Measurements from ENCODE around the gene RAB31.

DNA sequence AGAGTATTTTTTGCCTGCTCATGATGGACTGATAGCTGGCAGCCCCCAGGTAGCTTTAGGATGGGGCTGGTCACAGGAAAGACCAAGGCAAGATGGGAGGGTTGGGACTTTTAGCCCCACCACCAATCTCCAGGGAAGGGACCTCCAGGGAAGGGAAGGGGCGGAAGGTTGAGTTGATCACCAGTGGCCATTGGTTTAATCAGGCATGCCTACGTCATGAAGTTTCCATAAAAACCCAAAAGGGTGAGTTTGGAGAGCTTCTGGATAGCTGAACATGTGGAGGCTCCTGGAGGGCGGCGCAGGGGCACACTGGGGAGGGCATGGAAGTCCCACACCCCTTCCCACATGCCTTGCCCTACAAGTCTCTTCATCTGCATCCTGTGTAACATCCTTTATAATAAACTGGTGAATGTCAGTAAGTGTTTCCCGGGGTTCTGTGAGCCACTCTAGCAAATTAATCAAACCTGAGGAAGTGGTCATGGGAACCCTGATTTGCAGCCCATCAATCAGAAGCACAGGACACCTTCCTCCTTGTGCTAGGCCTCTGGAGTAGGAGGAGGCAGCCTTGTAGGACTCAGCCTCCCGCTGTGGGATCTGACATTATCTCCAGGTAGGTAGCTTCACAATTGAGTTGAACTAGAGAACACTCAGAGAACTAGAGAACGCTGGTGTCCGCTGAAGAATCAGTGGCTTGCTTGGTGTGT lies 30.3 kb downstream of the RAB31 start:
- TF ChIP-seq TAF1 (IDR thresholded peaks at IDR 0.05; ENCODE audit: low read depth) (no peak), EZH2 (IDR thresholded peaks at IDR 0.05; ENCODE audit: borderline replicate concordance, insufficient read depth, low read length, poor library complexity, severe bottlenecking) (no peak), POLR2AphosphoS5 (IDR thresholded peaks at IDR 0.05) (no peak), RAD21 (conservative IDR thresholded peaks at IDR 0.05) (no peak), MXI1 (conservative IDR thresholded peaks at IDR 0.05; ENCODE audit: poor library complexity, severe bottlenecking) (no peak)
- TF ChIP-seq, protein P1, sequence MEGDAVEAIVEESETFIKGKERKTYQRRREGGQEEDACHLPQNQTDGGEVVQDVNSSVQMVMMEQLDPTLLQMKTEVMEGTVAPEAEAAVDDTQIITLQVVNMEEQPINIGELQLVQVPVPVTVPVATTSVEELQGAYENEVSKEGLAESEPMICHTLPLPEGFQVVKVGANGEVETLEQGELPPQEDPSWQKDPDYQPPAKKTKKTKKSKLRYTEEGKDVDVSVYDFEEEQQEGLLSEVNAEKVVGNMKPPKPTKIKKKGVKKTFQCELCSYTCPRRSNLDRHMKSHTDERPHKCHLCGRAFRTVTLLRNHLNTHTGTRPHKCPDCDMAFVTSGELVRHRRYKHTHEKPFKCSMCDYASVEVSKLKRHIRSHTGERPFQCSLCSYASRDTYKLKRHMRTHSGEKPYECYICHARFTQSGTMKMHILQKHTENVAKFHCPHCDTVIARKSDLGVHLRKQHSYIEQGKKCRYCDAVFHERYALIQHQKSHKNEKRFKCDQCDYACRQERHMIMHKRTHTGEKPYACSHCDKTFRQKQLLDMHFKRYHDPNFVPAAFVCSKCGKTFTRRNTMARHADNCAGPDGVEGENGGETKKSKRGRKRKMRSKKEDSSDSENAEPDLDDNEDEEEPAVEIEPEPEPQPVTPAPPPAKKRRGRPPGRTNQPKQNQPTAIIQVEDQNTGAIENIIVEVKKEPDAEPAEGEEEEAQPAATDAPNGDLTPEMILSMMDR (IDR thresholded peaks at IDR 0.05; ENCODE audit: poor library complexity, severe bottlenecking): no peak
- TF ChIP-seq, protein P2, sequence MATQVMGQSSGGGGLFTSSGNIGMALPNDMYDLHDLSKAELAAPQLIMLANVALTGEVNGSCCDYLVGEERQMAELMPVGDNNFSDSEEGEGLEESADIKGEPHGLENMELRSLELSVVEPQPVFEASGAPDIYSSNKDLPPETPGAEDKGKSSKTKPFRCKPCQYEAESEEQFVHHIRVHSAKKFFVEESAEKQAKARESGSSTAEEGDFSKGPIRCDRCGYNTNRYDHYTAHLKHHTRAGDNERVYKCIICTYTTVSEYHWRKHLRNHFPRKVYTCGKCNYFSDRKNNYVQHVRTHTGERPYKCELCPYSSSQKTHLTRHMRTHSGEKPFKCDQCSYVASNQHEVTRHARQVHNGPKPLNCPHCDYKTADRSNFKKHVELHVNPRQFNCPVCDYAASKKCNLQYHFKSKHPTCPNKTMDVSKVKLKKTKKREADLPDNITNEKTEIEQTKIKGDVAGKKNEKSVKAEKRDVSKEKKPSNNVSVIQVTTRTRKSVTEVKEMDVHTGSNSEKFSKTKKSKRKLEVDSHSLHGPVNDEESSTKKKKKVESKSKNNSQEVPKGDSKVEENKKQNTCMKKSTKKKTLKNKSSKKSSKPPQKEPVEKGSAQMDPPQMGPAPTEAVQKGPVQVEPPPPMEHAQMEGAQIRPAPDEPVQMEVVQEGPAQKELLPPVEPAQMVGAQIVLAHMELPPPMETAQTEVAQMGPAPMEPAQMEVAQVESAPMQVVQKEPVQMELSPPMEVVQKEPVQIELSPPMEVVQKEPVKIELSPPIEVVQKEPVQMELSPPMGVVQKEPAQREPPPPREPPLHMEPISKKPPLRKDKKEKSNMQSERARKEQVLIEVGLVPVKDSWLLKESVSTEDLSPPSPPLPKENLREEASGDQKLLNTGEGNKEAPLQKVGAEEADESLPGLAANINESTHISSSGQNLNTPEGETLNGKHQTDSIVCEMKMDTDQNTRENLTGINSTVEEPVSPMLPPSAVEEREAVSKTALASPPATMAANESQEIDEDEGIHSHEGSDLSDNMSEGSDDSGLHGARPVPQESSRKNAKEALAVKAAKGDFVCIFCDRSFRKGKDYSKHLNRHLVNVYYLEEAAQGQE (IDR thresholded peaks at IDR 0.05; ENCODE audit: borderline replicate concordance): no peak

All from neural cell (in vitro differentiated cells).